Panc1 (cell line): ENCODE results near the gene SLC6A1.

Experiments
- CTCF ChIP-seq: fragments of 450-650 bp; IDR thresholded peaks from 2 replicates; pipeline ENCODE4 v1.5.1; 2017; ENCODE audit warnings: mild to moderate bottlenecking
- POLR2AphosphoS5 ChIP-seq: IDR thresholded peaks from 2 replicates; pipeline ENCODE4 v1.6.1; 2012; ENCODE audit warnings: mild to moderate bottlenecking, low read depth, low read length, moderate library complexity
- REST ChIP-seq, 2 experiments: IDR thresholded peaks; 2 replicates each; pipeline ENCODE4 v1.6.1; 2011 to 2012; ENCODE audit warnings: low read depth in 2 of 2, control low read depth in 1 of 2, low read length in 1 of 2, mild to moderate bottlenecking in 1 of 2, moderate library complexity in 1 of 2; ENCODE audit not compliant: insufficient read depth in 1 of 2
- SIN3A ChIP-seq: IDR thresholded peaks from 2 replicates; pipeline ENCODE4 v1.6.1; 2012; ENCODE audit warnings: low read depth, mild to moderate bottlenecking, low read length, moderate library complexity, borderline replicate concordance; ENCODE audit not compliant: insufficient read depth
- TCF7L2 ChIP-seq: IDR thresholded peaks from 2 replicates; pipeline ENCODE4 v1.6.1; 2011; ENCODE audit warnings: mild to moderate bottlenecking, low read depth, low read length, inconsistent platforms

- TF ChIP-seq CTCF (no peak), REST (IDR thresholded peaks at IDR 0.05; ENCODE audit: insufficient read depth in 1 of 2, low read depth in 2 of 2, low read length in 1 of 2) (no peak), POLR2AphosphoS5 (no peak), SIN3A (no peak), TCF7L2 (no peak)
Observed at GRCh38 chr3:11084098-11084497, 91.5 kb downstream of the SLC6A1 start.
